ENCODE data around the gene IDE. TPM values are rescaled to one million over a fixed set of nuclear protein-coding genes. Genes with fewer than 3 reads are reported as not detected.

IDE gene
- total and polyA plus RNA-seq, 2 of the 13 experiments (the other 11 are each of a cell fraction or from before 2014, with no cell fraction given) = 16.1 to 52.1 TPM

DNA sequence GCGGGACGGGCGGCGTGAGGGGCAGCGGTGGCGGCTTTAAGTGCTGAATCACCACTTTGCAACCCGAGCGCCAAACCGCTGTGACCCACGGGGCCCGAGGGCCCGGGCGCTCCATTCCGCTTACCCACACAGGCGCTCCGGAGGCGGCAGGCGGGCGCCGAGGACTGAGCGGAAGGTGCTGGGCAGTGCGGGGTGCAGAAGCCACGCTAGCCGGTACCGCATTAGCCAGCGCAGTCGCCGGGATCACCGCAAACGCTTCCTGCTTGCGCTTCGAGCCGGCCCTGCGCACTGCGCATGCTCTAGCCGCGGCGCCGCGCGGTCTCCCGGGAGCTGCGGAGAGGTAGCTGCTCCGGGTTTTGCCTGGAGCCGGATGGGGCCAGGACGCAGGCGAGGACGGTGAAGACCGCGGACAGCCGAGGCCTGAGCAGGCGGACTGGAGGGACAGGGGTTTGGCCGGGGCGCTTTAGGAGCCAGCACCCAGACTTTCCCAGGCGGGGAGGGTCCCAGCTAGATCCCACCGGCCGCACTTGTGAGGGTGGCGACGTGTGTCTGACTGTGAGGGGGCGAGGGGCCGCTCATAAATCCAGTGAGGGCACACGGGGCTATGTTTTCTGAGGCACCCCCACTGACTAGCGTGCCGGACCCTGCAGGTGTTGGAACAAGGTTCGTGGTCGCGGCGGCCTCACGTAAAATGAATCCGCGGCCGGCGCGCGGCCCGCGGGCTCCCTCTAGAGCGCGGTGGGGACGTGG lies at the start of gene IDE (continued):
- TF ChIP-seq, protein P1, sequence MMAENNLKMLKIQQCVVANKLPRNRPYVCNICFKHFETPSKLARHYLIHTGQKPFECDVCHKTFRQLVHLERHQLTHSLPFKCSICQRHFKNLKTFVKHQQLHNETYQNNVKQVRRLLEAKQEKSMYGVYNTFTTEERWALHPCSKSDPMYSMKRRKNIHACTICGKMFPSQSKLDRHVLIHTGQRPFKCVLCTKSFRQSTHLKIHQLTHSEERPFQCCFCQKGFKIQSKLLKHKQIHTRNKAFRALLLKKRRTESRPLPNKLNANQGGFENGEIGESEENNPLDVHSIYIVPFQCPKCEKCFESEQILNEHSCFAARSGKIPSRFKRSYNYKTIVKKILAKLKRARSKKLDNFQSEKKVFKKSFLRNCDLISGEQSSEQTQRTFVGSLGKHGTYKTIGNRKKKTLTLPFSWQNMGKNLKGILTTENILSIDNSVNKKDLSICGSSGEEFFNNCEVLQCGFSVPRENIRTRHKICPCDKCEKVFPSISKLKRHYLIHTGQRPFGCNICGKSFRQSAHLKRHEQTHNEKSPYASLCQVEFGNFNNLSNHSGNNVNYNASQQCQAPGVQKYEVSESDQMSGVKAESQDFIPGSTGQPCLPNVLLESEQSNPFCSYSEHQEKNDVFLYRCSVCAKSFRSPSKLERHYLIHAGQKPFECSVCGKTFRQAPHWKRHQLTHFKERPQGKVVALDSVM (CRISPR knock-in tag; IDR thresholded peaks at IDR 0.05) = peak; percentile 77
- no peak for TF ChIP-seq ZNF775 (CRISPR knock-in tag; IDR thresholded peaks at IDR 0.05; ENCODE audit: borderline replicate concordance)
- 0 out of 2 replicates have a peak, but pooled peaks have one; percentile 26 for TF ChIP-seq PCBP1 (IDR thresholded peaks at IDR 0.05; ENCODE audit: borderline replicate concordance, low read depth, low read length)
- no peak for TF ChIP-seq HNRNPUL1 (IDR thresholded peaks at IDR 0.05; ENCODE audit: low read depth, low read length)
- 0 out of 2 replicates have a peak, but pooled peaks have one; percentile 28 for TF ChIP-seq ZFP1 (CRISPR knock-in tag; IDR thresholded peaks at IDR 0.05)
- no peak; the same call in none of the 2 replicates for TF ChIP-seq RXRB (CRISPR knock-in tag; IDR thresholded peaks at IDR 0.05; ENCODE audit: borderline replicate concordance)
- TF ChIP-seq, protein P2, sequence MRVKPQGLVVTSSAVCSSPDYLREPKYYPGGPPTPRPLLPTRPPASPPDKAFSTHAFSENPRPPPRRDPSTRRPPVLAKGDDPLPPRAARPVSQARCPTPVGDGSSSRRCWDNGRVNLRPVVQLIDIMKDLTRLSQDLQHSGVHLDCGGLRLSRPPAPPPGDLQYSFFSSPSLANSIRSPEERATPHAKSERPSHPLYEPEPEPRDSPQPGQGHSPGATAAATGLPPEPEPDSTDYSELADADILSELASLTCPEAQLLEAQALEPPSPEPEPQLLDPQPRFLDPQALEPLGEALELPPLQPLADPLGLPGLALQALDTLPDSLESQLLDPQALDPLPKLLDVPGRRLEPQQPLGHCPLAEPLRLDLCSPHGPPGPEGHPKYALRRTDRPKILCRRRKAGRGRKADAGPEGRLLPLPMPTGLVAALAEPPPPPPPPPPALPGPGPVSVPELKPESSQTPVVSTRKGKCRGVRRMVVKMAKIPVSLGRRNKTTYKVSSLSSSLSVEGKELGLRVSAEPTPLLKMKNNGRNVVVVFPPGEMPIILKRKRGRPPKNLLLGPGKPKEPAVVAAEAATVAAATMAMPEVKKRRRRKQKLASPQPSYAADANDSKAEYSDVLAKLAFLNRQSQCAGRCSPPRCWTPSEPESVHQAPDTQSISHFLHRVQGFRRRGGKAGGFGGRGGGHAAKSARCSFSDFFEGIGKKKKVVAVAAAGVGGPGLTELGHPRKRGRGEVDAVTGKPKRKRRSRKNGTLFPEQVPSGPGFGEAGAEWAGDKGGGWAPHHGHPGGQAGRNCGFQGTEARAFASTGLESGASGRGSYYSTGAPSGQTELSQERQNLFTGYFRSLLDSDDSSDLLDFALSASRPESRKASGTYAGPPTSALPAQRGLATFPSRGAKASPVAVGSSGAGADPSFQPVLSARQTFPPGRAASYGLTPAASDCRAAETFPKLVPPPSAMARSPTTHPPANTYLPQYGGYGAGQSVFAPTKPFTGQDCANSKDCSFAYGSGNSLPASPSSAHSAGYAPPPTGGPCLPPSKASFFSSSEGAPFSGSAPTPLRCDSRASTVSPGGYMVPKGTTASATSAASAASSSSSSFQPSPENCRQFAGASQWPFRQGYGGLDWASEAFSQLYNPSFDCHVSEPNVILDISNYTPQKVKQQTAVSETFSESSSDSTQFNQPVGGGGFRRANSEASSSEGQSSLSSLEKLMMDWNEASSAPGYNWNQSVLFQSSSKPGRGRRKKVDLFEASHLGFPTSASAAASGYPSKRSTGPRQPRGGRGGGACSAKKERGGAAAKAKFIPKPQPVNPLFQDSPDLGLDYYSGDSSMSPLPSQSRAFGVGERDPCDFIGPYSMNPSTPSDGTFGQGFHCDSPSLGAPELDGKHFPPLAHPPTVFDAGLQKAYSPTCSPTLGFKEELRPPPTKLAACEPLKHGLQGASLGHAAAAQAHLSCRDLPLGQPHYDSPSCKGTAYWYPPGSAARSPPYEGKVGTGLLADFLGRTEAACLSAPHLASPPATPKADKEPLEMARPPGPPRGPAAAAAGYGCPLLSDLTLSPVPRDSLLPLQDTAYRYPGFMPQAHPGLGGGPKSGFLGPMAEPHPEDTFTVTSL (CRISPR knock-in tag; IDR thresholded peaks at IDR 0.05; ENCODE audit: borderline replicate concordance) = peak; percentile 63; the same call in 1 of the 2 replicates
- TF ChIP-seq, protein P3, sequence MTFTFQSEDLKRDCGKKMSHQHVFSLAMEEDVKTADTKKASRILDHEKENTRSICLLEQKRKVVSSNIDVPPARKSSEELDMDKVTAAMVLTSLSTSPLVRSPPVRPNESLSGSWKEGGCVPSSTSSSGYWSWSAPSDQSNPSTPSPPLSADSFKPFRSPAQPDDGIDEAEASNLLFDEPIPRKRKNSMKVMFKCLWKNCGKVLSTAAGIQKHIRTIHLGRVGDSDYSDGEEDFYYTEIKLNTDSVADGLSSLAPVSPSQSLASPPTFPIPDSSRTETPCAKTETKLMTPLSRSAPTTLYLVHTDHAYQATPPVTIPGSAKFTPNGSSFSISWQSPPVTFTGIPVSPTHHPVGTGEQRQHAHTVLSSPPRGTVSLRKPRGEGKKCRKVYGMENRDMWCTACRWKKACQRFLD (CRISPR knock-in tag; IDR thresholded peaks at IDR 0.05; ENCODE audit: borderline replicate concordance) = peak; percentile 79
- TF ChIP-seq, protein P4, sequence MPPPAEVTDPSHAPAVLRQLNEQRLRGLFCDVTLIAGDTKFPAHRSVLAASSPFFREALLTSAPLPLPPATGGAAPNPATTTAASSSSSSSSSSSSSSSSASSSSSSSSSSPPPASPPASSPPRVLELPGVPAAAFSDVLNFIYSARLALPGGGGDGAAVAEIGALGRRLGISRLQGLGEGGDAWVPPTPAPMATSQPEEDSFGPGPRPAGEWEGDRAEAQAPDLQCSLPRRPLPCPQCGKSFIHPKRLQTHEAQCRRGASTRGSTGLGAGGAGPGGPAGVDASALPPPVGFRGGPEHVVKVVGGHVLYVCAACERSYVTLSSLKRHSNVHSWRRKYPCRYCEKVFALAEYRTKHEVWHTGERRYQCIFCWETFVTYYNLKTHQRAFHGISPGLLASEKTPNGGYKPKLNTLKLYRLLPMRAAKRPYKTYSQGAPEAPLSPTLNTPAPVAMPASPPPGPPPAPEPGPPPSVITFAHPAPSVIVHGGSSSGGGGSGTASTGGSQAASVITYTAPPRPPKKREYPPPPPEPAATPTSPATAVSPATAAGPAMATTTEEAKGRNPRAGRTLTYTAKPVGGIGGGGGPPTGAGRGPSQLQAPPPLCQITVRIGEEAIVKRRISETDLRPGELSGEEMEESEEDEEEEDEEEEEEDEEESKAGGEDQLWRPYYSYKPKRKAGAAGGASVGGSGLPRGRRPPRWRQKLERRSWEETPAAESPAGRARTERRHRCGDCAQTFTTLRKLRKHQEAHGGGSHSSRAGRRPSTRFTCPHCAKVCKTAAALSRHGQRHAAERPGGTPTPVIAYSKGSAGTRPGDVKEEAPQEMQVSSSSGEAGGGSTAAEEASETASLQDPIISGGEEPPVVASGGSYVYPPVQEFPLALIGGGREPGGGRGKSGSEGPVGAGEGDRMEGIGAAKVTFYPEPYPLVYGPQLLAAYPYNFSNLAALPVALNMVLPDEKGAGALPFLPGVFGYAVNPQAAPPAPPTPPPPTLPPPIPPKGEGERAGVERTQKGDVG (CRISPR knock-in tag; IDR thresholded peaks at IDR 0.05; ENCODE audit: borderline replicate concordance) = peak; percentile 89
- 0 out of 2 replicates have a peak, but pooled peaks have one; percentile 12 for TF ChIP-seq ZNF746 (CRISPR knock-in tag; IDR thresholded peaks at IDR 0.05)
- TF ChIP-seq, protein P5, sequence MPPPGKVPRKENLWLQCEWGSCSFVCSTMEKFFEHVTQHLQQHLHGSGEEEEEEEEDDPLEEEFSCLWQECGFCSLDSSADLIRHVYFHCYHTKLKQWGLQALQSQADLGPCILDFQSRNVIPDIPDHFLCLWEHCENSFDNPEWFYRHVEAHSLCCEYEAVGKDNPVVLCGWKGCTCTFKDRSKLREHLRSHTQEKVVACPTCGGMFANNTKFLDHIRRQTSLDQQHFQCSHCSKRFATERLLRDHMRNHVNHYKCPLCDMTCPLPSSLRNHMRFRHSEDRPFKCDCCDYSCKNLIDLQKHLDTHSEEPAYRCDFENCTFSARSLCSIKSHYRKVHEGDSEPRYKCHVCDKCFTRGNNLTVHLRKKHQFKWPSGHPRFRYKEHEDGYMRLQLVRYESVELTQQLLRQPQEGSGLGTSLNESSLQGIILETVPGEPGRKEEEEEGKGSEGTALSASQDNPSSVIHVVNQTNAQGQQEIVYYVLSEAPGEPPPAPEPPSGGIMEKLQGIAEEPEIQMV (CRISPR knock-in tag; IDR thresholded peaks at IDR 0.05; ENCODE audit: low read depth) = peak; percentile 35; the same call in 1 of the 2 replicates
- TF ChIP-seq ZNF644 (CRISPR knock-in tag; IDR thresholded peaks at IDR 0.05; ENCODE audit: low read depth) = no peak
- 0 out of 2 replicates have a peak, but pooled peaks have one; percentile 63 for TF ChIP-seq PITX1 (CRISPR knock-in tag; IDR thresholded peaks at IDR 0.05)

Data from HepG2 (cell line).